ENCODE measurements around the gene GLI1. TPM values are rescaled to one million over a fixed set of nuclear protein-coding genes. Genes with fewer than 3 reads are reported as not detected.
"Not testable (repeated sequence)": the region's sequence is repeated elsewhere in the genome, so short reads cannot be mapped to it uniquely, and the experiment has no call there.

Gene GLI1
- total and polyA plus RNA-seq, 5 donors = 0.59 to 3.1 (median 2.2) TPM

- intact Hi-C loops (cut with DNase I) = no loop called here
Observed at GRCh38 chr12:57429473-57430111, 30.0 kb upstream of the GLI1 start.

DNA sequence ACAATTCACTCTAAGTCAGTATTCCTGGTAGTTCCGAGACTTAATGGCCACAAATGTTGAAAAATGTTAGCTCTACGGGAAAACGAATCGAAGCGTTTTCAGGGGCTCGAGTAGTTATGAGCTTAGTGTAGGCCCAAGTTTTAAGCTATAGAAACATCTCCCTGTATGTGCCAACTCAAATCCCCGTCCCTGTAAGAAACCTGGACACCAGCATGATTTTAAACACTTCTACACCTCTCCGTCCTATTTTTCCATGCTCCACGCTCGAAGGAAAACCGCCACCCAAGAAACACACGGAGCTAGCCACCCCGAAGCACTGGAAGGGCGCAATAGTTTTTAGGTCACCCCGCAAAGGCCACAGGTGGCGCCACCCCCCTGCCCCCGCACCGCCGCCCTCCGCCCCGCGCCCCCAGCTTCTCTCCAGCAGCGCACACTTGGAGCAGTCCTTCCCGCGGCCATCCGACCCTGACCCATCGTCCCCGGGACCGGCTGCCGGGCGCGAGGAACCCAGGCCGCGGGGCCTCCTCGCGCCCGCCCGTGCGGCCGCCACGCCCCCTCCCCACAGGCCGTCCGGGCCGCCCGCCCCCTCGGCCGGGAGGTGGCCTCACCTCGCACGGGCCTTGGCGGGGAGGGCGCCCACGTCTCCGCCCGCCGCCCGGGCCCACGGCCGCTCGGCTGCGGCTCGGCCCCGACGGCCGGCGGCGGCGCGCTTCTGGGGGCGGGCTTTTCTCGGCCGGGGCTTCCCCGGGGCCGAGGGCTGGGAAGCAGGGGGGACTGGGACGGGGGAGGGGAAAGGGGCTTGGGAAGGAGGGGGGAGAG is 29.3 kb upstream of the GLI1 start:
- H3K4me3 ChIP-seq (ENCODE audit: low read length) = peak overlapping the region; percentile 99
- ATAC-seq (peak; percentile 82 to 84), DNase-seq (peak; percentile 60 to 82 (median 80))
- no peaks in the 10 kb centered on the region for H3K9me3 ChIP-seq (ENCODE audit: control insufficient read depth, low read length)
- H3K27me3 ChIP-seq (ENCODE audit: control insufficient read depth, insufficient read depth) = no peaks in the 10 kb centered on the region
- under 1% methylated on average over 74 of the region's 74 CpGs for WGBS
- intact Hi-C loops (cut with DNase I) = no loop called here
- H3K27ac ChIP-seq (ENCODE audit: low read length) = peak overlapping the region; percentile 95
- H3K4me1 ChIP-seq (ENCODE audit: control insufficient read depth, insufficient read depth, low read length) = peaks cover 4% of the 10 kb centered on the region

More at GRCh38 chr12:57429473-57430111, 30.0 kb upstream of the GLI1 start:
- Histone ChIP-seq H3K9me3 (ENCODE audit: control insufficient read depth, low read length) (no peaks in the 10 kb centered on the region), H3K27me3 (ENCODE audit: control insufficient read depth, insufficient read depth) (no peaks in the 10 kb centered on the region), H3K4me1 (ENCODE audit: control insufficient read depth, insufficient read depth, low read length) (peaks cover 4% of the 10 kb centered on the region), H3K4me3 (ENCODE audit: low read length) (peak overlapping the region; percentile 99), H3K27ac (ENCODE audit: low read length) (peak overlapping the region; percentile 95)
- DNase-seq (no peak), ATAC-seq (no peak)
- 29% methylated on average over 9 of the region's 9 CpGs for WGBS

GRCh38 chr12:57430931-57431566 is 28.5 kb upstream of the GLI1 start, which contains the start of gene R3HDM2:
TSS of gene R3HDM2 (minus strand) at chr12:57431043. CDS start at chr12:57310428, 120,615 bp downstream.
- 3% methylated on average over 41 of the region's 41 CpGs for WGBS
- DNase-seq = peak; percentile 96 to 98 (median 98)
- peak within 1 kb of the TSS; percentile 95 for H3K27ac ChIP-seq (ENCODE audit: low read length)
- H3K9me3 ChIP-seq (ENCODE audit: control insufficient read depth, low read length) = no peaks in the 10 kb centered on the region
- no peaks in the 10 kb centered on the region for H3K27me3 ChIP-seq (ENCODE audit: control insufficient read depth, insufficient read depth)
- H3K4me3 ChIP-seq (ENCODE audit: low read length) = peak within 1 kb of the TSS; percentile 99
- peak; percentile 99 for ATAC-seq
- intact Hi-C loops (cut with DNase I) = no loop called here
- peaks cover 4% of the 10 kb centered on the region for H3K4me1 ChIP-seq (ENCODE audit: control insufficient read depth, insufficient read depth, low read length)

DNA sequence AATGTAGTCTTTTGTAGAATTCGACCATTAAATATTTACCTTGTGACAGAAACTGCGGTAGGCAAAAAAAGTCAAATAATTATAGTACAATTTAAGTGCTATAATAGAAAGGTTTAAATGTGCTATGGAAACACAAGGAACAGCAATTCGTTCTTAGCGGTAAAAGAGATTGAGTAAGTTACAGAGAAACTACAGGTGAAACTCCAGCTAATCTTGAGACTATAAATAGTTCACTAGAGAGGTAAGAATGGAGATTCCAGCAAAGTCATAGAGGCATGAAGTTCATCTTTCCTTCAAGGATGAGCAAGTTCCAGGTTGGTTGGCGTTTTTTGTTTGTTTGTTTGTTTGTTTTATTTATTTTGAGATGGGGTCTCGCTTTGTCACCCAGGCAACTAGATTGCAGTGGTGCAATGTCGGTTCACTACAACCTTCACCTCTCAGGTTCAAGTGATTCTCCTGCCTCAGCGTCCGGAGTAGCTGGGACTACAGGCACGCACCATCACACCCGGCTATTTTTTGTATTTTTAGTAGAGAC is 27.9 kb upstream of the GLI1 start:
- WGBS = 93% methylated on average over 11 of the region's 11 CpGs
- Histone ChIP-seq H3K27me3 (ENCODE audit: control insufficient read depth, insufficient read depth) (no peaks in the 10 kb centered on the region), H3K4me3 (ENCODE audit: low read length) (no peak overlapping the region), H3K27ac (ENCODE audit: low read length) (no peak overlapping the region), H3K4me1 (ENCODE audit: control insufficient read depth, insufficient read depth, low read length) (peaks cover 4% of the 10 kb centered on the region), H3K9me3 (ENCODE audit: control insufficient read depth, low read length) (no peaks in the 10 kb centered on the region)
- no peak for ATAC-seq
- intact Hi-C loops (cut with DNase I) = no loop called here
- no peak for DNase-seq

- no peaks in the 10 kb centered on the region for H3K9me3 ChIP-seq (ENCODE audit: control insufficient read depth, low read length)
- DNase-seq (no peak), ATAC-seq (no peak)
- H3K4me1 ChIP-seq (ENCODE audit: control insufficient read depth, insufficient read depth, low read length) = peaks cover 4% of the 10 kb centered on the region
- H3K27me3 ChIP-seq (ENCODE audit: control insufficient read depth, insufficient read depth) = no peaks in the 10 kb centered on the region
- WGBS = 81% methylated on average over 3 of the region's 3 CpGs
- intact Hi-C loops (cut with DNase I) = no loop called here
- H3K27ac ChIP-seq (ENCODE audit: low read length) = no peak overlapping the region
- no peak overlapping the region for H3K4me3 ChIP-seq (ENCODE audit: low read length)
Observed at GRCh38 chr12:57433370-57433769, 26.2 kb upstream of the GLI1 start.

DNA sequence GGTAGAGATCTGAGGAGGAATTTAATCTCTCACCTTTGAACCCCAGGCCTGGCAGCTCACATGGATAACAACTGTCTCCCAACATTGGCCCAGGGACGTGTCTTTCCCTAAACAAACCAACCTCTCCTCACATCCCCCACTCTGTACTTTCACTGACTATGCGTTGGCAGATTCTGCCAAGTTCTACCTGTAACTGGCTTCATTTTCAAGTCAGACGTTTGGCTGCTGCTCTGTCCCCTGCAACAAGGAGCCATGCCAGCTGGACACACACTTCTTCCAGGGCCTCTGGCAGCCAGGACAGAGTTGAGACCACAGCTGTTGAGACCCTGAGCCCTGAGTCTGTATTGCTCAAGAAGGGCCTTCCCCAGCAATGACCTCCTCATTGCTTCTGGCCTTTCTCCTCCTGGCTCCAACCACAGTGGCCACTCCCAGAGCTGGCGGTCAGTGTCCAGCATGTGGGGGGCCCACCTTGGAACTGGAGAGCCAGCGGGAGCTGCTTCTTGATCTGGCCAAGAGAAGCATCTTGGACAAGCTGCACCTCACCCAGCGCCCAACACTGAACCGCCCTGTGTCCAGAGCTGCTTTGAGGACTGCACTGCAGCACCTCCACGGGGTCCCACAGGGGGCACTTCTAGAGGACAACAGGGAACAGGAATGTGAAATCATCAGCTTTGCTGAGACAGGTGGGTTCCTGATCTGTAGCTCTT is 24.9 kb upstream of the GLI1 start, which contains the start of gene INHBC:
INHBC (plus strand) TSS at position 268 of the 707 bp plus-strand sequence; CDS start at position 371, 103 bp downstream.
- DNase-seq (no peak), ATAC-seq (no peak)
- 68% methylated on average over 8 of the region's 8 CpGs for WGBS
- H3K27me3 ChIP-seq (ENCODE audit: control insufficient read depth, insufficient read depth) = no peaks in the 10 kb centered on the region
- H3K27ac ChIP-seq (ENCODE audit: low read length) = no peak within 1 kb of the TSS
- no peaks in the 10 kb centered on the region for H3K4me1 ChIP-seq (ENCODE audit: control insufficient read depth, insufficient read depth, low read length)
- H3K9me3 ChIP-seq (ENCODE audit: control insufficient read depth, low read length) = no peaks in the 10 kb centered on the region
- intact Hi-C loops (cut with DNase I) = no loop called here
- H3K4me3 ChIP-seq (ENCODE audit: low read length) = no peak within 1 kb of the TSS

DNA sequence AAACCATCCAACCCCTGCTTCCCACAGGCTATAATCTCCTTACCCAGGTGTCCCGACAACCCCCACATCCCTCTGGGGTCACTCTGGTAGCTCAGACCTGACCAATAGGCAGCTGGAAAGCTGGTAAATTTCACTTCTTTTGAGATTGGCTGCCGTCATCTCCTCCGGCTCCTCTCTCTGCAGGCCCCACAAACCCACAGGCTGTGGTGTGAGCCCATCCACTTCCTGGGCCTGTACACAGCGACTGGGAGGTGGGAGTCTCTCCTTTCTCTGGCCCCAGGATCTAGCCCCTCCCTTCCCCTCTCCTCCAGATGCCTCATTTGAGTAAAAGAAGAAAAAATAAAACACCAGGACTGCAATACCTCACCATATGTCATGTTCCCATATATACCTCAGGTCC is 24.3 kb upstream of the GLI1 start:
- no peak for ATAC-seq
- Histone ChIP-seq H3K9me3 (ENCODE audit: control insufficient read depth, low read length) (no peaks in the 10 kb centered on the region), H3K27ac (ENCODE audit: low read length) (no peak overlapping the region), H3K27me3 (ENCODE audit: control insufficient read depth, insufficient read depth) (no peaks in the 10 kb centered on the region), H3K4me3 (ENCODE audit: low read length) (no peak overlapping the region), H3K4me1 (ENCODE audit: control insufficient read depth, insufficient read depth, low read length) (no peaks in the 10 kb centered on the region)
- 62% methylated on average over 4 of the region's 4 CpGs for WGBS
- intact Hi-C loops (cut with DNase I) = no loop called here
- no peak for DNase-seq

- WGBS = 86% methylated on average over 1 of the region's 1 CpG
- no peak for ATAC-seq
- H3K4me3 ChIP-seq (ENCODE audit: low read length) = no peak overlapping the region
- no peak for DNase-seq
- H3K27me3 ChIP-seq (ENCODE audit: control insufficient read depth, insufficient read depth) = no peaks in the 10 kb centered on the region
- no peaks in the 10 kb centered on the region for H3K4me1 ChIP-seq (ENCODE audit: control insufficient read depth, insufficient read depth, low read length)
- no peak overlapping the region for H3K27ac ChIP-seq (ENCODE audit: low read length)
- H3K9me3 ChIP-seq (ENCODE audit: control insufficient read depth, low read length) = no peaks in the 10 kb centered on the region
- intact Hi-C loops (cut with DNase I) = no loop called here
Observed at GRCh38 chr12:57438400-57438799, 21.2 kb upstream of the GLI1 start.

- no peak for DNase-seq
- ATAC-seq = no peak
- intact Hi-C loops (cut with DNase I) = no loop called here
- H3K4me1 ChIP-seq (ENCODE audit: control insufficient read depth, insufficient read depth, low read length) = no peaks in the 10 kb centered on the region
- WGBS = 75% methylated on average over 4 of the region's 4 CpGs
- no peaks in the 10 kb centered on the region for H3K27me3 ChIP-seq (ENCODE audit: control insufficient read depth, insufficient read depth)
- H3K4me3 ChIP-seq (ENCODE audit: low read length) = no peak overlapping the region
- H3K9me3 ChIP-seq (ENCODE audit: control insufficient read depth, low read length) = no peaks in the 10 kb centered on the region
- H3K27ac ChIP-seq (ENCODE audit: low read length) = no peak overlapping the region
Observed at GRCh38 chr12:57439762-57440266, 19.8 kb upstream of the GLI1 start.

DNA sequence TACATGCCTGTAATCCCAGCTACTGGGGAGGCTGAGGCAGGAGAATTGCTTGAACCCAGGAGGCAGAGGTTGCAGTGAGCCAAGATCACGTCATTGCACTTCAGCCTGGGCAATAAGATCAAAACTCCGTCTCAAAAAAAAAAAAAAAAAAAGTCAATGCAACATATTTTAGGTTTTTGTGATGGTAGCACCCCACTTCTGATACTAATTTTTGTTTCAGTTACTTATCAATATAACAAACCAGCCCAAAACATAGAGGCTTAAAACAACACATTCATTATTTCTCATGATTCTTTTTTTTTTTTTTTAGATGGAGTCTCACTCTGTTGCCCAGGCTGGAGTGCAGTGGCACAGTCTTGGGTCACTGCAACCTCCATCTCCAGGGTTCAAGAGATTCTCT is 18.2 kb upstream of the GLI1 start:
- intact Hi-C loops (cut with DNase I) = not testable (repeated sequence)

More for the DNA sequence above, 18.2 kb upstream of the GLI1 start:
- not testable (repeated sequence) for H3K4me1 ChIP-seq (ENCODE audit: control insufficient read depth, insufficient read depth, low read length); DNase-seq; H3K27me3 ChIP-seq (ENCODE audit: control insufficient read depth, insufficient read depth); H3K4me3 ChIP-seq (ENCODE audit: low read length); H3K9me3 ChIP-seq (ENCODE audit: control insufficient read depth, low read length); H3K27ac ChIP-seq (ENCODE audit: low read length); ATAC-seq
- 84% methylated on average over 2 of the region's 2 CpGs for WGBS
